Kidney (tissue), 14 donors: Measurements from ENCODE around the gene COL23A1. TPM values are rescaled to one million over a fixed set of nuclear protein-coding genes. Genes with fewer than 3 reads are reported as not detected.

Source experiments
- DNase-seq, 5 donors: peaks; one replicate each; pipeline ENCODE4 v3.0.0-alpha.2; 2013 to 2020
- FAIRE-seq: peaks from 2 replicates; lab custom pipeline; 2012; peaks lifted over from hg19 to GRCh38; lab: Jason Lieb, UNC
- H3K27ac ChIP-seq, 2 donors: one replicate each; pipeline ENCODE4 v1.7.0; 2013; ENCODE audit warnings: low read depth in 2 of 2, low read length in 2 of 2, inconsistent platforms in 1 of 2
- H3K27me3 ChIP-seq: one replicate; pipeline ENCODE4 v1.7.1; 2013; ENCODE audit warnings: low read length, inconsistent platforms; ENCODE audit not compliant: control insufficient read depth, insufficient read depth
- H3K36me3 ChIP-seq, 3 donors: one replicate each; pipeline versions ENCODE4 v1.7.0 to v1.7.1; 2013; ENCODE audit warnings: low read length in 3 of 3, control low read depth in 1 of 3, inconsistent platforms in 1 of 3; ENCODE audit not compliant: insufficient read depth in 3 of 3, control insufficient read depth in 2 of 3
- H3K4me1 ChIP-seq, 3 donors: one replicate each; pipeline versions ENCODE4 v1.7.0 to v1.7.1; 2013; ENCODE audit warnings: low read length in 3 of 3, inconsistent platforms in 1 of 3, low read depth in 1 of 3; ENCODE audit not compliant: control insufficient read depth in 2 of 3, insufficient read depth in 2 of 3
- H3K4me3 ChIP-seq, 3 donors: one replicate each; pipeline versions ENCODE4 v1.7.0 to v1.8.1; 2013; ENCODE audit warnings: low read length in 3 of 3, control low read depth in 1 of 3, inconsistent platforms in 1 of 3
- H3K9ac ChIP-seq, 3 donors: one replicate each; pipeline versions ENCODE4 v1.7.0 to v1.7.1; 2013; ENCODE audit warnings: low read length in 3 of 3, control low read depth in 1 of 3, inconsistent platforms in 1 of 3
- H3K9me3 ChIP-seq, 3 donors: one replicate each; pipeline versions ENCODE4 v1.7.0 to v1.7.1; 2013; ENCODE audit warnings: low read length in 3 of 3, control low read depth in 1 of 3, inconsistent platforms in 1 of 3; ENCODE audit not compliant: control insufficient read depth in 2 of 3, insufficient read depth in 1 of 3
- CTCF ChIP-seq: IDR thresholded peaks from 3 replicates; pipeline ENCODE4 v1.5.1; 2012; ENCODE audit warnings: mild to moderate bottlenecking, moderate library complexity, borderline replicate concordance; ENCODE audit not compliant: insufficient read depth; ENCODE audit errors: extremely low read depth
- intact Hi-C: fragments of 100-400 bp; cut with DNase I; formaldehyde crosslinking; loops from one replicate; pipeline ENCODE4 v1.11.1; 2022
- polyA plus RNA-seq: library from polyadenylated mRNA; stranded (reverse); fragments of 350-450 nt; fragmentation: Illumina TruSeq; extraction: RNeasy Lipid Tissue Mini Kit (QIAGEN cat#74804); gene quantifications from one replicate; pipeline ENCODE4 v1.2.3, GENCODE V29; 2014; ENCODE audit warnings: low read depth, low replicate concordance; ENCODE audit not compliant: insufficient read depth
- total RNA-seq: library from RNA; stranded (reverse); fragmentation: NEBNext Ultra II Directional; extraction: Animal tissue kit (Norgen Biotek cat#: 25700); gene quantifications from one replicate; pipeline ENCODE4 v1.2.1, GENCODE V29; 2021
- donor health status: control.
- donor health status: control.
- donor health status: control.
- donor health status: control.
- donor health status: control.
- donor health status: DM: yes; HTN: yes; CAD: no.
- donor health status: Normal renal cell carcinoma (clear cell type).

COL23A1 gene
- total and polyA plus RNA-seq, 2 donors from 2014 or later = 4.1 to 8.7 TPM

- intact Hi-C loops = no loop called here
- Histone ChIP-seq H3K4me1 (peaks cover 0 to 41% (median 10%) of the 10 kb centered on the region in 3 donors), H3K4me3 (no peak overlapping the region), H3K9me3 (no peaks in the 10 kb centered on the region), H3K9ac (no peak overlapping the region), H3K27ac (peak overlapping the region in 1 of 2 donors; percentile 7), H3K36me3 (peaks cover 0 to 3% (median 0%) of the 10 kb centered on the region in 3 donors), H3K27me3 (no peaks in the 10 kb centered on the region)
- TF ChIP-seq CTCF = no peak
- DNase-seq (peak in 1 of 5 donors; percentile 53), FAIRE-seq (no peak)
Measured at GRCh38 chr5:178236126-178236525, 354.1 kb downstream of the COL23A1 start.

GRCh38 chr5:178235588-178235974 is 354.6 kb downstream of the COL23A1 start:
- no peaks in the 10 kb centered on the region for H3K9me3 ChIP-seq
- no peak for TF ChIP-seq CTCF
- H3K9ac ChIP-seq = no peak overlapping the region
- intact Hi-C loops = no loop called here
- H3K4me3 ChIP-seq = no peak overlapping the region
- FAIRE-seq (no peak), DNase-seq (peak in 1 of 5 donors; percentile 31)
- H3K4me1 ChIP-seq = peaks cover 0 to 44% (median 16%) of the 10 kb centered on the region in 3 donors
- peaks cover 0 to 4% (median 0%) of the 10 kb centered on the region in 3 donors for H3K36me3 ChIP-seq
- H3K27ac ChIP-seq = no peak overlapping the region
- no peaks in the 10 kb centered on the region for H3K27me3 ChIP-seq

- DNase-seq (peak; percentile 81 to 87 (median 84)), FAIRE-seq (no peak)
- no peak overlapping the region for H3K27ac ChIP-seq
- H3K4me3 ChIP-seq = no peak overlapping the region
- peak; percentile 74 for TF ChIP-seq CTCF
- no peak overlapping the region for H3K9ac ChIP-seq
- H3K9me3 ChIP-seq = no peaks in the 10 kb centered on the region
- H3K36me3 ChIP-seq = peaks cover 0 to 4% (median 0%) of the 10 kb centered on the region in 3 donors
- intact Hi-C loops = no loop called here
- no peaks in the 10 kb centered on the region for H3K27me3 ChIP-seq
- H3K4me1 ChIP-seq = peaks cover 0 to 44% (median 18%) of the 10 kb centered on the region in 3 donors
Measured at GRCh38 chr5:178234750-178235587, 355.2 kb downstream of the COL23A1 start.
